Measurements from ENCODE around the gene TMEM168. TPM values are rescaled to one million over a fixed set of nuclear protein-coding genes. Genes with fewer than 3 reads are reported as not detected.

TMEM168 gene
- total RNA-seq, 1 experiment from 2014 or later, result 28.9 TPM

DNA sequence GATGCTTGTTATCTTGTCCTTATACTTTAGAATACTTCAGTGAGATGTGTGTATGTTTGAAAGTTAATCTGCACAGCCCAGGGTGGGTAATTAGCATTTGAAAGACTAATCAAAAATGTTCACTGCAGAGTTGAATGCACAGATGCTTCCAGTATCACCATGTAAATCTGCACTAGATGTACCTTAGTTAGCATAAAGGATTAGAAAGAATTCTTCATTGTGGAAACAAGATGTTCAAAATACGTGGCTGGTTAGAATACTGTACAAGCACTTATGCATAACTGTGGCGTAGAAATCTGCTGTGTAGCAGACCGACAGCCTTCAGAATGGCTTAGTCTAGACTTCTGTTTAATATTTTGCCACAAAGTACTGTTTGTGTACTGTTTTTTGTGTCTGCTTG is 2.2 kb upstream of the TMEM168 start:
- peaks cover 22% of the 10 kb centered on the region for H3K4me1 Mint-ChIP-seq (ENCODE audit: low read depth, unreplicated experiment)
- peaks cover 9% of the 10 kb centered on the region for H3K36me3 Mint-ChIP-seq (ENCODE audit: insufficient read depth, unreplicated experiment)
- no peak overlapping the region for H3K27ac Mint-ChIP-seq (ENCODE audit: unreplicated experiment)
- H3K36me3 ChIP-seq (ENCODE audit: control insufficient read depth, insufficient read depth, low read length), result no peaks in the 10 kb centered on the region
- ChIA-PET CTCF (no interaction called here), POLR2A (no interaction called here)
- TF ChIP-seq, protein P1, sequence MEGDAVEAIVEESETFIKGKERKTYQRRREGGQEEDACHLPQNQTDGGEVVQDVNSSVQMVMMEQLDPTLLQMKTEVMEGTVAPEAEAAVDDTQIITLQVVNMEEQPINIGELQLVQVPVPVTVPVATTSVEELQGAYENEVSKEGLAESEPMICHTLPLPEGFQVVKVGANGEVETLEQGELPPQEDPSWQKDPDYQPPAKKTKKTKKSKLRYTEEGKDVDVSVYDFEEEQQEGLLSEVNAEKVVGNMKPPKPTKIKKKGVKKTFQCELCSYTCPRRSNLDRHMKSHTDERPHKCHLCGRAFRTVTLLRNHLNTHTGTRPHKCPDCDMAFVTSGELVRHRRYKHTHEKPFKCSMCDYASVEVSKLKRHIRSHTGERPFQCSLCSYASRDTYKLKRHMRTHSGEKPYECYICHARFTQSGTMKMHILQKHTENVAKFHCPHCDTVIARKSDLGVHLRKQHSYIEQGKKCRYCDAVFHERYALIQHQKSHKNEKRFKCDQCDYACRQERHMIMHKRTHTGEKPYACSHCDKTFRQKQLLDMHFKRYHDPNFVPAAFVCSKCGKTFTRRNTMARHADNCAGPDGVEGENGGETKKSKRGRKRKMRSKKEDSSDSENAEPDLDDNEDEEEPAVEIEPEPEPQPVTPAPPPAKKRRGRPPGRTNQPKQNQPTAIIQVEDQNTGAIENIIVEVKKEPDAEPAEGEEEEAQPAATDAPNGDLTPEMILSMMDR (IDR thresholded peaks at IDR 0.05; ENCODE audit: insufficient read depth in 1 of 2, low read depth in 1 of 2, low read length in 1 of 2, severe bottlenecking in 1 of 2, unreplicated experiment in 1 of 2), result no peak
- H3K4me3 ChIP-seq (ENCODE audit: low read depth, low read length), result no peak overlapping the region
- peaks cover 11% of the 10 kb centered on the region for H3K4me1 ChIP-seq
- no peaks in the 10 kb centered on the region for H3K9me3 Mint-ChIP-seq (ENCODE audit: unreplicated experiment)
- H3K4me3 Mint-ChIP-seq (ENCODE audit: unreplicated experiment), result peak overlapping the region; percentile 48
- H3K9me3 ChIP-seq, result no peaks in the 10 kb centered on the region
- no peak for DNase-seq
- no peaks in the 10 kb centered on the region for H3K27me3 Mint-ChIP-seq (ENCODE audit: insufficient read depth, unreplicated experiment)
- no peaks in the 10 kb centered on the region for H3K27me3 ChIP-seq (replicated peaks; ENCODE audit: control insufficient read depth, insufficient read depth, low read length)
- intact Hi-C loops (cut with micrococcal nuclease; ENCODE audit: unreplicated experiment), result loop anchor here (5.0 kb wide), 2 partner anchors 105 to 240 kb away; no protein-coding TSS in a partner anchor
- BruUV-seq (replicated peaks), result no TSS peak

DNA sequence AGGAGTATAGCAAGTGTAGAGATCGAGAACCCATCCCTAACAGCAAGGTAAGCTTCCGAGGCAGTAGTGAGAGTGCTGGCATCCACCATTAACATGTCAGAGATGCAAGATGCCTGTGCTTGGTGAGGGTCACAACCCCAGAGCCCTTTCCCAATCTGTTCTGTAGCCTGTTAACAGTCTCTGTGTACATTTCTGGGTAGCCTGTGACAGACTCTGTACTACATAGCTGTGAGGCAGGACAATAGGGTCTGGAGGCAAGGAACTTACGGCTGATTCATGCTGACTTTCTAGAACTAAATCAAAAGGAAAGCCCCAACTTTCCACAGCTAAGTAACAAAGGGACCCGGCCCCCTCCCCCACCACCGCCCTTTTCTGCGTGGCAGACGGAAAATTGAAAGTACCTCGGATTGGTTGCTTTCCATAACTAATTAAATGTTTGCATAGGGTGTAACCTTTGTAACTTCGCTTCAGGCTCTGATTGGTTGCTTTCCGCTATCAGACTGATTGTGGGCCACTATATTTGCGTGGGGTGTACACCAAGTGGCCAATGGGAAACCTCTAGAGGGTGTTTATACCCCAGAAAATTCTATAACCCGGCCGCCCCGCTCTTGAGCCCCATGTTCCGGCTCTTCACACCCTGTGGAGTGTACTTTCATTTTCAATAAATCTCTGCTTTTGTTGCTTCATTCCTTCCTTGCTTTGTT is 1.4 kb upstream of the TMEM168 start:
- BruUV-seq (replicated peaks), result no TSS peak
- ChIA-PET CTCF (no interaction called here), POLR2A (no interaction called here)
- Mint-ChIP-seq H3K36me3 (ENCODE audit: insufficient read depth, unreplicated experiment) (peaks cover 9% of the 10 kb centered on the region), H3K9me3 (ENCODE audit: unreplicated experiment) (no peaks in the 10 kb centered on the region), H3K4me1 (ENCODE audit: low read depth, unreplicated experiment) (peaks cover 22% of the 10 kb centered on the region), H3K27ac (ENCODE audit: unreplicated experiment) (no peak overlapping the region), H3K4me3 (ENCODE audit: unreplicated experiment) (peak overlapping the region; percentile 93), H3K27me3 (ENCODE audit: insufficient read depth, unreplicated experiment) (no peaks in the 10 kb centered on the region)
- intact Hi-C loops (cut with micrococcal nuclease; ENCODE audit: unreplicated experiment), result loop anchor here (5.0 kb wide), 2 partner anchors 106 to 239 kb away; no protein-coding TSS in a partner anchor
- TF ChIP-seq, protein P1 (IDR thresholded peaks at IDR 0.05; ENCODE audit: insufficient read depth in 1 of 2, low read depth in 1 of 2, low read length in 1 of 2, severe bottlenecking in 1 of 2, unreplicated experiment in 1 of 2), result no peak
- DNase-seq, result no peak
- peaks cover 11% of the 10 kb centered on the region for H3K4me1 ChIP-seq
- peaks cover 1% of the 10 kb centered on the region; the same call in 1 of the 2 replicates for H3K36me3 ChIP-seq (ENCODE audit: control insufficient read depth, insufficient read depth, low read length)
- no peaks in the 10 kb centered on the region for H3K27me3 ChIP-seq (replicated peaks; ENCODE audit: control insufficient read depth, insufficient read depth, low read length)
- H3K9me3 ChIP-seq, result no peaks in the 10 kb centered on the region
- 0 out of 2 replicates have a peak overlapping the region, but pooled peaks have one; percentile 1 for H3K4me3 ChIP-seq (ENCODE audit: low read depth, low read length)

DNA sequence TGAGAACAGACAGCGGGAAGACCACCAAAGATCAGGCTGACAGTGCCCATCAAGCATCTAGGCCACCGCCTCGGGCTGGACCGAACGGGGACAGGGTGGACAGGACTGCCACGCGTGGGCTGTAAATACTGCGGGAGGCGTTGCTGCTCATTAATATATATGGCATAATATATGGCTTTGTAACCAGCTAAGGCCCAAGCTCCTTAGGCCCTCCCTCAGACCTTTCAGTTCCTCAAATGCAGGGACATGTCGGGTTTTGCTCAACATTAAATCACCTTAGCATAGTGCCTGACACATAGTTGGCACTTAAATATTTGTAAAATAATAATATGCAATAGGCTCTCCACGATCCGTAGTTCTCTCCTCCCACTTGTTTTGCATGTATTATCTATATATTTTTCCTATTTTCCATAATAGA is 402 bp upstream of the TMEM168 start:
- DNase-seq, result no peak
- BruUV-seq (replicated peaks), result no TSS peak
- no peaks in the 10 kb centered on the region for H3K27me3 Mint-ChIP-seq (ENCODE audit: insufficient read depth, unreplicated experiment)
- Histone ChIP-seq H3K4me3 (ENCODE audit: low read depth, low read length) (peak overlapping the region; percentile 88), H3K4me1 (peaks cover 11% of the 10 kb centered on the region), H3K36me3 (ENCODE audit: control insufficient read depth, insufficient read depth, low read length) (peaks cover 1% of the 10 kb centered on the region; the same call in 1 of the 2 replicates), H3K9me3 (no peaks in the 10 kb centered on the region), H3K27me3 (replicated peaks; ENCODE audit: control insufficient read depth, insufficient read depth, low read length) (no peaks in the 10 kb centered on the region)
- POLR2A ChIA-PET, result no interaction called here
- CTCF ChIA-PET, result no interaction called here
- H3K4me3 Mint-ChIP-seq (ENCODE audit: unreplicated experiment), result peak overlapping the region; percentile 93
- H3K9me3 Mint-ChIP-seq (ENCODE audit: unreplicated experiment), result no peaks in the 10 kb centered on the region
- H3K36me3 Mint-ChIP-seq (ENCODE audit: insufficient read depth, unreplicated experiment), result peaks cover 9% of the 10 kb centered on the region
- peak overlapping the region; percentile 87 for H3K27ac Mint-ChIP-seq (ENCODE audit: unreplicated experiment)
- TF ChIP-seq, protein P1 (IDR thresholded peaks at IDR 0.05; ENCODE audit: insufficient read depth in 1 of 2, low read depth in 1 of 2, low read length in 1 of 2, severe bottlenecking in 1 of 2, unreplicated experiment in 1 of 2), result no peak
- intact Hi-C loops (cut with micrococcal nuclease; ENCODE audit: unreplicated experiment), result loop anchor here (5.0 kb wide), 2 partner anchors 107 to 238 kb away; no protein-coding TSS in a partner anchor
- peaks cover 22% of the 10 kb centered on the region for H3K4me1 Mint-ChIP-seq (ENCODE audit: low read depth, unreplicated experiment)

Data from Caco-2 (cell line).